ENCODE data around the gene GPR176.

Gene GPR176

GRCh38 chr15:39960411-39960810, 40.3 kb upstream of the GPR176 start:
- TF ChIP-seq, protein P1, sequence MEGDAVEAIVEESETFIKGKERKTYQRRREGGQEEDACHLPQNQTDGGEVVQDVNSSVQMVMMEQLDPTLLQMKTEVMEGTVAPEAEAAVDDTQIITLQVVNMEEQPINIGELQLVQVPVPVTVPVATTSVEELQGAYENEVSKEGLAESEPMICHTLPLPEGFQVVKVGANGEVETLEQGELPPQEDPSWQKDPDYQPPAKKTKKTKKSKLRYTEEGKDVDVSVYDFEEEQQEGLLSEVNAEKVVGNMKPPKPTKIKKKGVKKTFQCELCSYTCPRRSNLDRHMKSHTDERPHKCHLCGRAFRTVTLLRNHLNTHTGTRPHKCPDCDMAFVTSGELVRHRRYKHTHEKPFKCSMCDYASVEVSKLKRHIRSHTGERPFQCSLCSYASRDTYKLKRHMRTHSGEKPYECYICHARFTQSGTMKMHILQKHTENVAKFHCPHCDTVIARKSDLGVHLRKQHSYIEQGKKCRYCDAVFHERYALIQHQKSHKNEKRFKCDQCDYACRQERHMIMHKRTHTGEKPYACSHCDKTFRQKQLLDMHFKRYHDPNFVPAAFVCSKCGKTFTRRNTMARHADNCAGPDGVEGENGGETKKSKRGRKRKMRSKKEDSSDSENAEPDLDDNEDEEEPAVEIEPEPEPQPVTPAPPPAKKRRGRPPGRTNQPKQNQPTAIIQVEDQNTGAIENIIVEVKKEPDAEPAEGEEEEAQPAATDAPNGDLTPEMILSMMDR (IDR thresholded peaks at IDR 0.05; ENCODE audit: low read depth, low read length, missing control alignments) = no peak
- H3K4me3 ChIP-seq (ENCODE audit: low read depth, low read length) = no peak overlapping the region
- DNase-seq (ENCODE audit: low read depth) = no peak
- in situ Hi-C loops (cut with HindIII; ENCODE audit: low sequenced_read_pairs) = no loop called here

DNA sequence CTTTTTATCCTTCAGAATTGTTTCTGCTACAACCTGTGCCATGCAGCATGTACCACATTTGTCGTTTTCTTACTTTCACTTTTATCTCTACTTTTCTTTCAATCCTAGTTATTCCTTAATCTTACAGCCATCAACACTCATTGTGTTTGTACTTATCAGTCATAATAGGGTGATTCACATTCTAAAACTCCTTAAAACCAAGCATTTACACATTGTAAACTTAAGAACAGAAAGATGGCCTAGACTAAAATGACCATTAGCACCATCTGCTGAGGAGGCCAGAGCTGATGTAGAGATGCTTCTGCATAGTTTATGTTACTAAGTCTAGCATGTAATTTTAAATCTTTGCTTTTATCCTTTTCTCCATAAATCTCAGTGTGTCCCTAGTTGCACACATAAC, 39.3 kb upstream of the GPR176 start:
- no peak for DNase-seq (ENCODE audit: low read depth)
- in situ Hi-C loops (cut with HindIII; ENCODE audit: low sequenced_read_pairs) = no loop called here
- H3K4me3 ChIP-seq (ENCODE audit: low read depth, low read length) = no peak overlapping the region
- TF ChIP-seq, protein P1 (IDR thresholded peaks at IDR 0.05; ENCODE audit: low read depth, low read length, missing control alignments) = no peak

GRCh38 chr15:39957481-39957880, 37.4 kb upstream of the GPR176 start:
- no peak overlapping the region for H3K4me3 ChIP-seq (ENCODE audit: low read depth, low read length)
- TF ChIP-seq, protein P1 (IDR thresholded peaks at IDR 0.05; ENCODE audit: low read depth, low read length, missing control alignments) = no peak
- in situ Hi-C loops (cut with HindIII; ENCODE audit: low sequenced_read_pairs) = no loop called here
- no peak for DNase-seq (ENCODE audit: low read depth)

GRCh38 chr15:39953521-39953920, 33.5 kb upstream of the GPR176 start:
- in situ Hi-C loops (cut with HindIII; ENCODE audit: low sequenced_read_pairs) = loop anchor here (5.0 kb wide), 1 partner anchor 66 kb away; no protein-coding TSS in a partner anchor
- DNase-seq (ENCODE audit: low read depth) = no peak
- TF ChIP-seq, protein P1 (IDR thresholded peaks at IDR 0.05; ENCODE audit: low read depth, low read length, missing control alignments) = no peak
- no peak overlapping the region for H3K4me3 ChIP-seq (ENCODE audit: low read depth, low read length)

GRCh38 chr15:39951561-39951960, 31.5 kb upstream of the GPR176 start:
- no peak for DNase-seq (ENCODE audit: low read depth)
- TF ChIP-seq, protein P1 (IDR thresholded peaks at IDR 0.05; ENCODE audit: low read depth, low read length, missing control alignments) = no peak
- in situ Hi-C loops (cut with HindIII; ENCODE audit: low sequenced_read_pairs) = loop anchor here (5.0 kb wide), 1 partner anchor 64 kb away; no protein-coding TSS in a partner anchor
- no peak overlapping the region for H3K4me3 ChIP-seq (ENCODE audit: low read depth, low read length)

DNA sequence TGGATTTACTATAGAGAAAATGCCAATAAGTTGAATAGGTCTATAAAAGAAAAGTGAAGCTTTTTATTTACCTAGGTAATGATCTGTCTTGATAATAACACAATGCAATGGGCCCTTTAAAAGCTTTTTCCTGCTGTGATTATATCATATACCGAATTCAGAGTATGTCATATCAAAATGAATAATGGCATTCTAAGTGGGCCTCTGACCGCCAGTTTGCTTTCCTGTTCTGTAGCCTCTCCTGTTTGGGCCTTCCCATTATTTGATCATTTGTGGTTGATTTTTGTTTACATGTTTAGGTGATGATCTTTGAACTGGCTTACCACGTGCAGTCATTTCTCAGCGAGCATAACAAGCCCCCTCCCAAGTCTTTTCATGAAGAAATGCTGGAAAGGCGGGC, 28.8 kb upstream of the GPR176 start:
- H3K4me3 ChIP-seq (ENCODE audit: low read depth, low read length) = no peak overlapping the region
- TF ChIP-seq, protein P1 (IDR thresholded peaks at IDR 0.05; ENCODE audit: low read depth, low read length, missing control alignments) = no peak
- DNase-seq (ENCODE audit: low read depth) = no peak
- in situ Hi-C loops (cut with HindIII; ENCODE audit: low sequenced_read_pairs) = no loop called here

Measured in astrocyte of the cerebellum (primary cell).